GM12892 (cell line): ENCODE measurements around the gene ALPK3.

Source experiments
- DNase-seq: peaks from one replicate; pipeline ENCODE4 v3.0.0; 2011; ENCODE audit not compliant: insufficient read length
- FAIRE-seq: peaks from 2 replicates; lab custom pipeline; 2011; peaks lifted over from hg19 to GRCh38; lab: Jason Lieb, UNC
- POLR2A ChIP-seq: IDR thresholded peaks from 2 replicates; pipeline ENCODE4 v1.6.1; 2011; ENCODE audit warnings: low read depth, low read length, control low read depth
- POLR2AphosphoS5 ChIP-seq: IDR thresholded peaks from 2 replicates; pipeline ENCODE4 v1.6.1; 2011; ENCODE audit warnings: low read depth, low read length, control low read depth
- TAF1 ChIP-seq: IDR thresholded peaks from 2 replicates; pipeline ENCODE4 v1.6.1; 2011; ENCODE audit warnings: low read depth, mild to moderate bottlenecking, control low read depth, low read length, borderline replicate concordance

Gene ALPK3

DNA sequence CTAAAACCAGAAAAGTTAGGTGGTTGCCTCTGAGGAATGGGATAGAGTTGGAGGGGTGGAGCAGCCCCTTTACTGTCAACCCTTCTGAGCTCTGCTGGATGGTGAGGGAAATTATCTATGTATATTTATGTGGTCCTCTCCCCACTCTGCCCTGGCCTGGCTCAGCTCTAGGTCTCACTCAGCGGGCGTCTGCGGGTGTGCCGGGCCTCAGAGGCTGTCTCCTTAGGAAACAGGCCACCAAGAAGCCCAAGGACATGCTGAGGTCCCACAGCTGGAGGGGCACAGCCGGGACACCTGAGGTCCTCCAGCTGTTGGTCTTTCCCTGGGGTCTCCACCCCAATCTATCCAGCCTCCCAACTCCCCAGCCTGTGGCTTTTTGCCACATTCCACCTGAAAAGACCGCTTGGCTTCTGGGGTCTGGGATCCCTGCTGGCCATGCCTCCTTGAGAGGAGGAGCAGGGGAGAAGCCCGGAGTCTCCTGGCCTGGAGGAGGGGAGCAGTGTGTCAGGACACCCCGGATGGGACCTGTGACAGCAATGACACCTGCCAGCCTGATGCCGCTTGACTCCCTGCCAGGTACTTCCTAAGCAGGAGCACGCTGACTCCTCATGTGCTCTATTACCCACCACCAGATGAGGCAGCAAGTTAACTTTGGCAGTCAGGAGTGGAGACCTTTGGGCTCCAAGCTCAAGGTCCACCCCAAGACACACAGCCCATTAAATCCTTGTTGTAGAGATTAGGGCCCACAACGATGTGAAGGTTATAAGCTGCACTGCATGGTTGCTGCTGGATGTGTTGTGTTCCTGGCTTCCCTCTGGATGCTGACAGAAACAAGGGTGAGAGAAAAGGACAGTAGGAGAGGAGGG lies 67.0 kb downstream of the ALPK3 start, which contains the start of gene SLC28A1:
Gene SLC28A1 (plus strand): TSS at position 747 of the 866 bp plus-strand sequence. CDS start 3,099 bp downstream, outside the sequence.
- no peak for DNase-seq
- no peak for TF ChIP-seq POLR2AphosphoS5
- TF ChIP-seq TAF1 = no peak
- TF ChIP-seq POLR2A = no peak
- FAIRE-seq = no peak

DNA sequence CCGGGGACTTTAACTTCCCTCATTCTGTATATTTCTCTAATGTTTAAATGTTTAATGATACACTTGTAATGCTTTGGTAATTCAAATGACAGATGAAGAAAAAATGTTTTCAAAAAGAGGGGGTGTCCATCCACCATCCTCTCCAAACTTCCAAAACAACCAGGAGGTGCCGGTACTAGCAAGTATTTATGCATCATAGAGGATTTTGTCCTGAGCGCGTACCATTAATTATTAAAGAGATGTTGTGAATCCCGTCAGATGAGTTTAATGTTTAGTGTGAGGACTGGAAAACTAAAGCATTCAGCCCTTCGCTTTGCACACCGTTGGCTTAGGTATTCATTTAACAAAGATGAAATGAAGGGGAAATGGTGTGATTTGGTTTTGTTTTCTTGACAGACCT lies 68.6 kb downstream of the ALPK3 start:
- DNase-seq = no peak
- TF ChIP-seq TAF1 = no peak
- FAIRE-seq = no peak

DNA sequence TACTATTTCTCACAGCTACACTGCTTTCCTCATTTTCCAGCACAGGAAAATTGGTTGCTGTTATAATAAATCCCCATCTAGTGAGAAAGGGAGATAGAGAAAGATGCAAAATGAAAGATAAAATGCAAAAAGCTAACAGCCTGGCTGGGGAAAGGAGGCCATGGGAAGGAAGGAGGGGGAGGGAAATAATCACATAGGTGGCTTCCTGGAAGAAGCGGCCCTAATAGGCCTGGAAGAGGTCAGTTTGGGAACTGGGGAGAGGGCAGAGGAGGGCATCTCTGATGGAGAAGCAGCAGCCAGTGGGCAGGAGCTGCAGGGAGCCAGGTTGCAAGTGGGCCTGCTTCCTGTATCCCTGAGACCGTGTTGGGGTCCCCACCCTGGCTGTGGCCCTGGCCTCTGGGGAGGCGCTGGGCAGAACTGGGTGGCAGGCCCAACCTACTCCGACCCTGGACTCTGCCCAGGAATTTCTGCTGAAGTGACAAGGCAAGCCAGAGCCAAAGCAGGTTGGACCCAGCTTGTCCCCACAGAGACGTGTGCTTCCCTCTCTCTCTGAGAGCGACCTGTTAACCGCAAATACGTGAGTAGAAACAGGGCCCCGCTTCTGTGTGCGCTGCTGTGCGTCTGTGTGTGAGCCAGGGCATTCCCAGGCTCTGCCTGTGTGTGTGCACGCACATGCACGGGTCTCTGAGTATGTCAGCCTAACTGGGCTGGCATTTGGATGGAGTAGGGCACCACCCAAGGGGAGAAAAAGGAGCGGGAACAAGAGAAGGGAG lies 69.2 kb downstream of the ALPK3 start:
- DNase-seq (no peak), FAIRE-seq (no peak)
- TF ChIP-seq POLR2A (no peak), TAF1 (no peak), POLR2AphosphoS5 (no peak)

DNA sequence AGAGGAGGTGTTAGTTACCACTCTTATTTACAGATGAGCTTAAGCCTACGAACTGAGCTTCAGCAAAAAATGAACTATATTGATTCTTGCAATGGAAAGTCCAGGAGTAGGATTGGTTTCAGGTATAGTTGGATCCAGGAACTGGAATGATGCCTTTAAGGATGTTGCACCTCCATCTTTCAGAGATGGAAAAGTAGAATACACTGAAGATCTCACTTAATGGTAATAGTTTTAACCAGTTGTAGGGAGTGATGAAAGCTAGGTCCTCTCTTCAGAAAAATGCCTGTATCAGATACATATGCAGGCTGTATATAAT lies 69.8 kb downstream of the ALPK3 start:
- TF ChIP-seq POLR2A (no peak), TAF1 (no peak), POLR2AphosphoS5 (no peak)
- no peak for DNase-seq
- FAIRE-seq = no peak

DNA sequence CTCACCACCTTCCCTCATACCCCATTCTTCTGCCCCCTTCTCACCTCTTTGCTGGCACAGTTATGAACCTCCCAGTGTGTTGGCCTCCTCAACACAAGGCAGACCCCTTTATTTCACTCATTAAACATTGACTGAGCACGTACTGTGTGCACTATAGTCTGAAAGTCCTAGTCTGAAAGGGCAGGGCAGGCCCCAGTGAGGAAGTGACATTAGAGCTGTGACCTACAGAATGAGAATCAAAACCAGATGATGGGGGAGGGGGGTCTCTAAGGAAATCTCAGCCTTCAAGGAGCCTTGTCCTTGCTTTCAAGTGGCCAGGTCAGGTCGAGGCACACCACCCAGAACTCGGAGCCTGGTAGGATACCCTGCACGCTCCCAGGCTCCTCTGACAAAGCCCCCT lies 70.8 kb downstream of the ALPK3 start:
- TF ChIP-seq TAF1 (no peak), POLR2A (no peak), POLR2AphosphoS5 (no peak)
- FAIRE-seq = no peak

DNA sequence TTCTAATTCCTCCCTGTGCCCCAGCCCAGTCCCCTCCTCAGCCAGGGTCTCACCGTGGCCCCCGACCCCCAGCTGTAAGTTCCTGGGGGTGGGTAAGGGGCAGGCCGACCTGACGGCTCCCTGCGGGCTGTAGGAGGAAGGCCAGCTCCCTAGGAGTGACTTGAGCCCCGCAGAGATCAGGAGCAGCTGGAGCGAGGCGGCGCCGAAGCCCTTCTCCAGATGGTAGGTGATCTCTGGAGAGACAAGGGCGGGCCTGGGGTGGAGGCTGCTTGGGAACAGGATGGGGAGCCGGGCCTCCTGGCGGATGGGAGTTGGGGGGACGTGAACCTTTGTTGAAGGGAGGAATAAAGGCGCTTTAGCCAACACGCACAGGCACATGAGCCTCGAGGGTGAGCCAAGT lies 71.5 kb downstream of the ALPK3 start:
- no peak for FAIRE-seq
- TF ChIP-seq POLR2AphosphoS5 (no peak), POLR2A (no peak), TAF1 (no peak)
- no peak for DNase-seq

More for the DNA sequence above, 70.8 kb downstream of the ALPK3 start:
- DNase-seq = no peak

DNA sequence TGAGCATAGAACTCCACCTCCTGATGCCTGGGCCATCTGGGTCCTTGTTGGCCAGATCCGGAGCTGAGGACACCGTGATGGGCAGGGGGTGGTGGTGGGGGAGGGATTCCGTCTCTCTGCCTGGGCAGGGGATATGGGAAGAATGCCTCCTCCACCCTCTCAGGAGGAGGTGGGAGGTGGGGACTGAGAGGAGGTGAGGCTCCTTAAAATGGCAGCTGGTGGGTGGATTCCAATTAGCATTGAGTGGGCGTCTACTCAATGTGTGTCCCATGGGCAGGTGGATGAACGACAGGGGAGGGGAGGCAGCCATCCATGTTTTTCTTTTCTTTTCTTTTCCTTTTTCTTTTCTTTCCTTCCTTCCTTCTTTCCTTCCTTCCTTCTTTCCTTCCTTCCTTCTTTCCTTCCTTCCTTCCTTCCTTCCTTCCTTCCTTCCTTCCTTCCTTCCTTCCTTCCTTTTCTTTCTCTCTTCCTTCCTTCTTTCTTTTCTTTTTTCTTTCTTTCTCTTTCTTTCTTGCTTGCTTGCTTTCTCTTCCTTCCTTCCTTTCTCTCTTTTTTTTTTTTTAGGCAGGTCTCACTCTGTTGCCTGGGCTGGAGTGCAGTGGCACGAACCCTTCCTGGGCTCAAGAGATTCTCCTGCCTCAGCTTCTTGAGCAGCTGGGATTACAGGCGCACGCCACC lies 72.3 kb downstream of the ALPK3 start:
- TF ChIP-seq POLR2AphosphoS5 = no peak
- TF ChIP-seq POLR2A = no peak
- TF ChIP-seq TAF1 = no peak
- no peak for FAIRE-seq
- no peak for DNase-seq

DNA sequence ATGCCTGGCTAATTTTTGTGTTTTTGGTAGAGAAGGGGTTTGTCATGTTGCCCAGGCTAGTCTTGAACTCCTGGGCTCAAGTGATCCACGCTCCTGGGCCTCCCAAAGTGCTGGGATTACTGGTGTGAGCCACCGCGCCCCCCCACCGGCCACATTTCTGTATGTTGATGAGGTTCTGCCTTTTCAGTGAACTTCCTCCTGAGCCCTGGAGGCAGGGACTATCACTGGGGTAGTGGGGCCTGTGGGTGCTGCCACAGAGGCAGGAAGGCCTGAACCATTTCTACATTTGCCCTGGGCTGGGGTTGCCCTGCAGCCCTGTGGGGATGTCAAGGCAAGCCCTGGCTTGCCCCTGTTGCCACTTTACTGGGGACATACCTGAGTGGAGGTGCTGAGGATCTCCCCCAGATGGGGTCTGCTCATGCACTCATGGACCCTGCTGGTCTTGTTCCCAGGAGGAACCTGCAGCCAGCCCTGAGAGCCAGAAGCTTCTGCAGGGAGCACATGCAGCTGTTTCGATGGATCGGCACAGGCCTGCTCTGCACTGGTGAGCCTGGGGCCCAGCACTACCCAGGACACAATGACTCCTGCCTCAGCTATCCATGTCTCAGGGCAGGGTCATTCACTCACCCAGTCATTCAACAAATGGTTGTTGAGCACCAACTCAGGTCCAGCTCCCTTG lies 73.0 kb downstream of the ALPK3 start:
- TF ChIP-seq TAF1 (no peak), POLR2AphosphoS5 (no peak), POLR2A (no peak)
- FAIRE-seq (no peak), DNase-seq (no peak)

DNA sequence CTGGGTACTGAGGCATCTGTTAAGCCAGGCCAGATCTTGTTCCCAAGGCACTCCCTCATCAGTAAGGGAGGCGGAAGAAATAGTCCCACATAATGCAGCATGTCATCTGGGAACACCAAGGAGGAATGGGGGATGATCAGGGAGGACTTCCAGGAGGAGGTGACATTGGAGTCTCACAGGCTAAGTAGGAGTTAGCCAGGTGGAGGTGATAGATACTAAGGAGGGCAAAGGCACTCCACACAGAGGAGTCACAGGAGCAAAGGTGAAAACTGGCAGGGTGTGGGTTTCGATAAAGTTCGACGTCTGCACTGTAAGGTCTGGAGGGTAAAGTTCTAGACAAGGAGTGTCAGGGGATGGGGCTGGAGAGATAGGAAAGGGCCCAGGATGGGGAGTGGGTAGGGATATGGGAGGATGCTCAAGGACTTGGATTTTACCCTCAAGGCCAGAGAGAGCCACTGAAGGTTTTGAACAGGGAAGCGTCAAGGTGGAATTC lies 73.6 kb downstream of the ALPK3 start:
- TF ChIP-seq POLR2AphosphoS5 (no peak), POLR2A (no peak), TAF1 (no peak)
- DNase-seq (no peak), FAIRE-seq (no peak)

DNA sequence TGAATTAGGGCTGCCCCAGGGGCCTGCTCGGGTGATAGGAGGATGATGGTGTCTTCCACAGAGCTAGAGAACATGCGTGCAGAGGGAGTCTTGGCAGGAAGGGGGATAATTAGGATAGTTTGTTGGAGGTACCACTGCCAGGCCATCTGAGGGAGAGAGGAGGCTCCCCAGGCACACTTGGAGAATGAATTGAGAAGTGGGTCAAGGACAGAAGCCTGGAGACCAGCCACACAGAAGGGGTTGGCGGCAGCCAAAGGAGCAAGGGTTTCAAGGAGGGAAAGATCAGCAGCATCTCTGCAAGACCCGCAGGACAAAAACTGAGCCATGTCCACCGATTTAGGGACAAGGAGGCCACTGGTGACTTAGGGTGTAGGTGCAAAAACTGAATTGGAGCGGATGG lies 74.2 kb downstream of the ALPK3 start:
- DNase-seq (no peak), FAIRE-seq (no peak)
- no peak for TF ChIP-seq TAF1
- no peak for TF ChIP-seq POLR2A
- TF ChIP-seq POLR2AphosphoS5 = no peak
